GM19395 (cell line): Measurements from ENCODE around the gene MICAL2.
A peak's percentile ranks its signal among the peaks of the same experiment; 100 is the strongest.
"Not testable (repeated sequence)": the region's sequence is repeated elsewhere in the genome, so short reads cannot be mapped to it uniquely, and the experiment has no call there.

Experiments
- ATAC-seq: cut with Tn5 transposase; IDR thresholded peaks from one replicate; pipeline ENCODE4 v1.9.1; 2021; ENCODE audit warnings: mild to moderate bottlenecking, moderate library complexity; ENCODE audit not compliant: unreplicated experiment

The MICAL2 gene

DNA sequence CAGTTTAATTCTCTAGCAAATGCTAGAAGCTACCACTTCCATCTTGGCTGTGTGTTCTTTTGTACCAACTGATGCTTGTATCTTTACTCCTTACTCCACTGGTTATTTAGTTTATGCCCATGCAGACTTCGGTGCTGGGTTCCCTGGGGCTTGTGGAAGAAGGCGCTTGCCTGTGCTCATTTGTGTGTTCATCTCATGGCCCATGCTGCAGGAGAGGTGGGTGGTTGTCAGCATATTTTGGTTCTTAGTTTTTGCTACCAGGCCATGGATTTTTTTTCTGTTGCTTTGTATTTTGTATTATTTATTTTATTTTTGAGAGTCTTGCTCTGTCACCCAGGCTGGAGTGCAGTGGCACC is 22.4 kb downstream of the MICAL2 start:
- no peak for ATAC-seq

DNA sequence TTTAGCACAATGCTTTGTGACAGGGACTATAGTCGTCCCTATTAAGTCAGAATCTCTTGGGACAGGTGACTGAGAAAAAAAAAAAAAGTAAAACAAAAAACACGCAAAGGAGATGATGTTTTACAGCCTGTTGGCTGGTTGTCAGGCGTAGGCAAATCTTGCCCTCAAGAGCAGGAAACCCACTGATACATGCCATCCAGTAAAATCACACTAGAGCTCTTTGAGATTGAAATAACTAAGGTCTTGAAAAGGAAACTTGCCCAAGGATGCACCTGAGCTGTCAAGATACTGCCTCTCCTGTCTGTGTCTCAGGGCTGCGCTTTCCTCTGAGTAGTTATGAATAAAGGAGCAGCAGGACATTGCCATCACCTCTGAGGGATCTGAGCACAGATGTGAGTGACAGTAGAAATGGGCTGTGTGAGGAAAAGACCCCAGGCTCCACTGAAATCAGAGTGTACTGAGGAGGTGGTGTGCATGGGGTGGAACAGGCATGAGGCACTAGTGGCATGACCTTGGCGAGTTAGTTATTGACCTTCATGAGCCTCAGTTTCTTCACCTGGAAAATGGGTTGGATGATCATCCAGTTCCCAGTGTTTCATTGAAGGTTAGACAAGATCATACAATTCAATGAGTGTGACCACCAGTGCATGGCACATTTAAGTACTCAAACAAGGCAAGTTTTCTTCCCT is 23.3 kb downstream of the MICAL2 start:
- no peak for ATAC-seq

DNA sequence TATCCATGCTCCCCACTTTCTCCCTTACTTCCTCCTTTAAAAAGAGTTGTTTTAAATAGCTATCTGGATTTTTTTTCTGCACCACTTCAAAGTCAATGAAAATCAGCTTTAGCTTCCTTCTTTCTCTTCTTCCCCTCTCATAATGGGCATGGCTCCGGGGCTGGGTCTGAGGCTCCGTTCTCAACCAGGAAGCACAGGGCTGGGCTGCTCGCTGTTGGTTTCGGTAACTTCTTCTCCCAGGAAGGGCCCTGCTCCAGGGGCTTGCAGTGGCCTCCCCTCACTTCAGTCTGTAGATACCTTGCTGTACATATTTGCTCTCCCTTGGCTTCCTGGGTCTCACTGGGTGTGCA is 23.8 kb downstream of the MICAL2 start:
- no peak for ATAC-seq

DNA sequence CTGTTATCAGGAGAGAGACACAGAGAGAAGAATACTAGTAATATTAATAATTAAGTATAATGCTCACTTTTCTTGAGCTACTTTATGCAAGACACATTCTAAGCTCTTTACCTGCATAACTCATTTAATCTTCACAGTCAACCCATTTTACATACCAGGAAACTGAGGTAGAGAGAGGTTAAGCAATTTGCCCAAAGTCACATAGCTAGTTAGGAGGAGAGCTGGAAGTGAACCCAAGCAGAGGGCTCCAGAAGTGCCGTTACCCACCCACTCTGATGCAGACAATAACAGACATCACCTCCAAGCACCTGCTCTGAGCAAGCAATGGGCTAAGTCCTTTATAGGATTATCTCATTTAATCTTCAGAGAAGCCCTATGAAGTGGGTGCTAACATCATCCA is 24.8 kb downstream of the MICAL2 start:
- no peak for ATAC-seq

DNA sequence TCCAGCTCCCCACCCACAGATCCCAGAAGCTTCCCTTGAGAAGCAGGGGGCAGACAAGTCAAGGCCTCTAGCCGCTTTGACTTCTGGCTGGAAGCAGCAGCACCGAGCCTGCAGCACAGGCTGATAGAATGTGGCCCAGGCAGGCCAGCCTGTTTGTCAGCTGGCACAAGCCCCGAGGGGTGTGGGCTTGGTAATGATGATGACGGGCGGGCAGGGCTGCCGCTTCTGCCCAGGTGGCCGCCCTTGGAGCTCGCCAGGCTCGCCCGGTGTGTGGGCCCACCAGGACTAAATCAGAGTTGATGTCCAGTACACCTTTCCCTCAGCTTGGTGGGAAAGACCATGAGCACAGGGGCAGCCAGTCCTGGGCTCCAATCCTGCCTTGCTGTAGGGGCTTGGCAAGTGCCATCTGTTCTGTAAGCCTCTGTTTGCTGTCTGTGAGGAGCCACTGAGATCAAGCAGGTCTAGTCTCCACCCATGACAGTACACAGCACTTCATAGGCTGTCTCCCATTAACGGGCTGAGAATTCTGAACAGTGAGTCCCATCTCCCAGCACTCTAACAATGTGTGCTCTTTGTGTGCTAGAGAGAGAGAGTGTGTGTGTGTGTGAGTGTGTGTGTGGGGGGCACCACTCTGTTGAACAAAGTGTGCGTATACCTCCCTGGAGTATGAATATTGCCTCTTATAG is 26.8 kb downstream of the MICAL2 start:
- ATAC-seq: no peak

DNA sequence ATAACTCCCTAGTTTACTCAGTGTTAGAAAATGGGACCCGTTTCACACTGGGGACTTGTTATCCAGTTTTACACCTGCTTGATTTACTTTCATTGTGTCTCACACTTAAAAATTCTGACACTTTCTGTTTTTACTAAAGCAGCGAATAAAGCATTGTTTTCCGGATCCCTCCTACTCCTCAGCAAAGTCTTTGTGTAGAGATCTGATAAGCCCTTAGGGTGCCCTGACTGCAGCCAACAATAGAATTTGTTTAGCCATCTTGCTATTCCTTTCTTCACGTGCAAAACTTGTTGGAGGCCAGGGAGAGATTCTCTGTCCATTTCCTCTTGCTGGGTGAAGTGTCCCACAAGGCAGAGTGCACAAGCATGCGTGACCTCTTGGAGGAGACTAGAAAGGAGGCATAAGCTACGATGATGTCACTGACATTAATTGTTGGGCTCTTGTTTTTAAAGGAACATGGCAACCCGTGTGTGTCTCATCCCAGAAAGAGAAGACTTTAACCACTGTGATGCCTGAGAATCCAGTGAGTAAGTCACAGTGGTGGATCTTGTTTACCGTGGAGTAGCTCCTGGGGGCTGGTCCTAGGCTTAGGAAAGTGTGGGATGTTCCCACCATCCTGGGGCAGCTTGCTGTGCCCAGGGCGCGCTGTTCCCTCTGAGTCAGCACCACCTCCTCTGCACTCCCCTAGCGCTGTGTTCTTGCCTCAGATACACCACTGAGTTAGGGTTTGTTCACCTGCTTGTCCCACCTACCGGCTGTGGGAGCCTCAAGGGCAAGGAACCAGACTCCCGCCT is 27.7 kb downstream of the MICAL2 start:
- no peak for ATAC-seq

DNA sequence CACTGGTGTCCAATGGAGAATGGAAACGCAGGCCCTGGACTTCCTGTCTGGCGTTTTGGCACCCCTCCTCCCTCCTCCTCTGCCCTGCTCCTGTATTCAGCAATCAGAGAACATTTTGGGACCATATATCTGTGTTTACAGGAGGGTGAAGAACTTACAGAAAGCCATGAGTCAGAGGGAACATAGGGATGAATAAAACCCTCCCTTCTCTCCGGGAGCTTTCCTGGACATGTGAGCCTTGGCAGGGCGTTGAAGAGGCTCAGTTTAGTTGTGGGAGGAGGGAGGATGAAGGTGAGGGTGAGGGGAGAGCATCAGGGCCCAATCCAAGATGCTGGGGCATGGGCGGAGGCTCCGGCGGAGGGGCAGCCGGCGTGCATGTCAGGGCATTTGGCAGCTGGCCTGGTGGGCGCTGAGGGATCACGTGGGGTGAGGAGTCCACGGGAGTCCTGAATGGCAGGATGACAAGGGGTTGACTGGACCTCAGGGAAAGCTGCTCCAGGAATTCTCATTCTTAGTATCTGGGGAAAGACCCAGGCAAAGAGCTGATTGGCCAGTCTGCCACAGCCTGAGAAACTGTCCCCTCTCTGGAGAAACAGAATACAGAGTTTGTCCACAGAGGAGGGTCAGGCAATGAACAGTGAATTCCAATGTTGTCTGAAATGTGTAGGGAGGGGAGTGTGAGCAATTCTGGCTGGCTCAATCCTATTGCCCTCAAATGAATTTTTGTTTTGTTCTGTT is 28.9 kb downstream of the MICAL2 start:
- no peak for ATAC-seq

DNA sequence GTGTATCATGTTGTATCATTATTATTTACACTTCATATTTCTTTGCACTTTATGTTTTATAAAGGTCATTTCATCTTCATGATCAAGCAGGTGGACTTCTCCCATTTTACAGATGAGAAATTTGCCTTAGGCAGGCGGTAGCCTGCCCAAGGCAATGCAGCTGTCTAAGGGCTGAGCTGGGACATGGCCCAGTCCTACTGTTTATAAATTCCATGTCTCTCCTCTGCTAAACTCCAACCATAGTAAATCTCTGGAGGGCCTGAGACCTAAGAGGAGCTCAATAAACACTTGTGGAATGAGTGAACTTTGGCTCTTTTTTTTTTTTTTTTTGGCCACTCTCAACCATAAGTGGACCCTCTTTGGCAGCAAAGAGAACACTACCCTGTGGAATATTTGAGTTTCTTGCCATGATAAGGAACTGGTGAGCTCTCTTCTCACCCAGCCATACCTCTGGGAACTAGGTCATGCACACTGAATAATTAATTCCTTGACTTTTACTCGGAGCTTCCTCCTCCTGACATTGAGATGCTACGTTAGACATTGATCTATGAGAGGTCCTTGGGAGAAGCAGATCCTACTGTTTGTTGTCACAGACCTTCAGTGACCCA is 29.9 kb downstream of the MICAL2 start:
- ATAC-seq: no peak

DNA sequence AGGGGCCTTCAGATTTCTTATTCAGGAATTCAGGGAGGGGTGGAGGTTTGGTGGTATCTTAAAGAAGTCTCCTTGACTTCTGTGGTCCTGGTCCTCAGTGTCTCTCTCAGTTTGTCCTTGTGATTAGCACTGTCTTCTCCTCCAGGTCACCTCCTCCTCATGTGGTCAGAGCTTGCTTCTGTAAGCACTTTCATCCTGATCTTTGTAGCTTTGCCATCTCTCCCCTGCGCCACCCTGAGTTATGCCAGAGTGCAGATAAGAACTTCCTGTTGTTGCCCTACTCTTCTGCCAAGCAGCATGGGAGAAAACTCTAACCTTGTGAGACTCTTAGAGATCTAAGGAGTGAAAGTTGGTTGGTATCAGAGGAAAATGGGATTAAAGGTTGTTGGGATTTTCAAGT is 30.9 kb downstream of the MICAL2 start:
- no peak for ATAC-seq

DNA sequence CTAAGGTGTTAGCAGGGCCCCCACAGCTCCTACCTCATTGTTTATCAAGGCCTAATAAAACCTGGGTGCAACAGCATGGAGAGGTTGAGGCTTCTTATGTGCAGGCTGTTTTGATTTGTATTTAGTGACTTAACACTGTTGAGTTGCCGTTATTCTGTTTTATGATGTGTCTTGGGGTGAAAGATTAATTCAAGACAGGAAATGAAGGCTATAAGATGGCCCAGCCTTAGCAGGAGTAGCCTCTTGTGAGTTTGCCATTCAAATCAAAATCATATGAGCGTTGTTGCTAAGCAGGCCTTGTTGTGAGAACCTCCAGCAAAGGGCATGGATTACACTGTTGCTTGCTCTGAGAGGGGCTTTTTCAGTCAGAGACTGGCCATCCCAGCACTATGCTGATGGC is 31.8 kb downstream of the MICAL2 start:
- no peak for ATAC-seq

DNA sequence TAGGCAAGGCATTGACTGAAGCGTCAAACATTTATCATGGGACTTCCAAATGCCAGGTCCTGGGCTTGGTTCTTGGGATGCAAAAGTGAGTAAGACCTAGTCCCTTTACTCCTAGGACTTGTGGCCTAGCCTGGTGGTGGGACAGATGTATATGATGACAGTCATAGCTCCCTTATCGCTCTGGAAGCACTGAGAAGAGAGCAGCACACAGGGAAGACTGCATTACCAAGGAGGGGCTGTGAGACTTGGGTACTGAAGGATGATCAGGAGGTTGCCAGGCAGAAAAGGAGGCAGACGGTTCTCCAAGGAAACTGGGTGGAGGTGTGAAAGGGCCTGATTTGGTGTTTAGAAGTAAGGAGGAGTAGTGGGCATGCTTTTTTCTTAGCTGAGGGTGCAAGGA is 32.5 kb downstream of the MICAL2 start:
- no peak for ATAC-seq

DNA sequence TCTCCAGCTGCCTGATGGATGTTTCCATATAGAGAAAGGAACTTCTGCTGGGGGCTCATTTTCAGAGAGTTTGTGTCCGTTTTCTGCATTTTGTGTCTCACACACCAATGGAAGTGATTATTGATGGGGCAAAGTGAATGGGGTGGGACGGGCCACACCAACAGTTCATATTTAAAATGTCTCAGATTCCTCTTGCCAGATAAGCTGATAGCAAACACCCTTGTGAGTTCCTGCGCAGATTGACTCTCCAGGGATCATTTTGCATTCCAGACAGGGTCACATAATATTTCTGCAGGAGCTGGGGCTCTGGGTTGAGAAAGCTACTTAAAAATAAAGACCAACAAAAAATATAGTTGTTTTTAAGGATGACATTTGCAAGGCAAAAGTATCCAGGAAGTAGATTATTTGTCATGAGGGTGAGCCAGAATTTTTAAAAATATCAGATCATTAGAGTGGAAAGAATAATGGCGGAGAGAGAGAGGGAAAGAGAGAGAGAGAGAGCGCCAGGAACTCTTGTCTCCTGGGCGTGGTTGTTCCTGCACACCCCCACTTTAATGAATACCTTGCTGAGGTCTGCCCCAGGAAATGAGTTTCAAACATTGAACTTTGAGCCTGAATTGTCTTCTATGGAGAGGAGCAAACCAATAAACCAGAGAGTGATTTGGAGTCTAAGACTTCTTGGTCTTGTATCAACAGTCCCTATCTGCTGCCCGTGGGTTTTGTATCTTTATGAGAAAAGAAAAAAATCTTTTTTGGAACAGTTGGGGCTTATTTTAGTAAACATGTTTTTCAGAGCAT is 33.3 kb downstream of the MICAL2 start:
- ATAC-seq: no peak

DNA sequence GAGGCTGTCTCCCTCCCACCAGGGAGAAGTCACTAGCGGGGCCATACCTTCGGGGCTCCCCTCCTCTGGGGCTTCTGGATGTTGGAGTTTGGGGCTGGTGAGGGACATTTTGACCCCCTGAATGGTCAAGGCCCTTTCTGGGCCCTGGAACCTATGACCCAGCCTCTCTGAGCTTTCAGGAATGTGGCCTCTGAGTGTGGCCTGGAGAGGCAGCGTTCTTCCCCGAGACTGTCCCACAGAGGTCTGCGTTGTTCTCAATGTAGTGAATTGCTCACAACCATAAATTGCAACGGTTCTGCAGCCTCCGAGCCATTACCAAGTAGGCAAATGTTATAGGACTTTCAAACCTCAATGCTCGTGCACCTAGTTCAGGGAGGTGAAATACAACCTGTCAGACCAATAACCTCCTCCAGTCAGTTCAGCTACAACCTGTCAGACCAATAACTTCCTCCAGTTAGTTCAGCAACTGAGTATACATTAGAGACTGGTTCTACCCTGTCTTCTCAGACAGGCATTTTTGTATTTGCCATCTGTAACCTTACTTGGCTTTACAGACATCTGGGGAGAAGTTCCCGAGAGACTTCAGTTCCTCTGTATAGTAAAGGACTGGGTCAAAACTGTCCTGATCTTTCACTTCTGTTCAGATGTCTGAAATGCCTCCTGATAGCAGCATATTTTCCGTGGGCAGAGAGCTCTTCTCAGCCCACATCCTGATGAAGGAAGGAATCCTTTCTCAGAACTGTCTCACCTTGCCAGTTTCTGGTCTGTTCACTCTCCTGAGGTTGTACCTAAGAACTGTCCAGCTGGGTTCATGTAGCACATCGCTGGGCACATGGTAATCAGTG is 34.2 kb downstream of the MICAL2 start:
- peak; percentile 56 for ATAC-seq

DNA sequence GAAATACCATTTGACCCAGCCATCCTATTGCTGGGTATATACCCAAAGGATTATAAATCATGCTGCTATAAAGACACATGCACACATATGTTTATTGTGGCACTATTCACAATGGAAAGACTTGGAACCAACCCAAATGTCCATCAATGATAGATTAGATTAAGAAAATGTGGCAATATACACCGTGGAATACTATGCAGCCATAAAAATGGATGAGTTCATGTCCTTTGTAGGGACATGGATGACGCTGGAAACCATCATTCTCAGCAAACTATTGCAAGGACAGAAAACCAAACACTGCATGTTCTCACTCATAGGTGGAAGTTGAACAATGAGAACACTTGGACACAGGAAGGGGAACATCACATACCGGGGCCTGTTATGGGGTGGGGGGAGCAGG is 36.3 kb downstream of the MICAL2 start:
- ATAC-seq: not testable (repeated sequence)

DNA sequence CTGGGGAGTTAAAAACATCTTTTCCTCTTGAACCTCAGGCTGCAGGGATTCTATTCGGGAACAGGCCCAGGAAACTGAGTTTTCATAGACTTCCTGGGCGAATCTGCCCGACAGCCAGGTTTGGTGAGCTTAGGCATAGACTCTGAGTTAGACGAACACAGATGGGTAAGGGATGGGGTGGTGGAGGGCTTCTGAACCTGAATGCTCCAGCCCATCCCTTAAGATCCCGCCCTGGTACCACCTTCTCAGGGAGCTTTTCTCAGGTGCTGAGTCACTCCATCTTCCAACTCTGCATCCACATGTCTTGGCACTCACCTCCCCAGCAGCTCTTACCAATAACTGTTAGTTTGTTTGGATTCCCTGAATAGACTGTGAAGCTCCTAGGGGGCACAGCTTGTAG is 37.4 kb downstream of the MICAL2 start:
- ATAC-seq: no peak

DNA sequence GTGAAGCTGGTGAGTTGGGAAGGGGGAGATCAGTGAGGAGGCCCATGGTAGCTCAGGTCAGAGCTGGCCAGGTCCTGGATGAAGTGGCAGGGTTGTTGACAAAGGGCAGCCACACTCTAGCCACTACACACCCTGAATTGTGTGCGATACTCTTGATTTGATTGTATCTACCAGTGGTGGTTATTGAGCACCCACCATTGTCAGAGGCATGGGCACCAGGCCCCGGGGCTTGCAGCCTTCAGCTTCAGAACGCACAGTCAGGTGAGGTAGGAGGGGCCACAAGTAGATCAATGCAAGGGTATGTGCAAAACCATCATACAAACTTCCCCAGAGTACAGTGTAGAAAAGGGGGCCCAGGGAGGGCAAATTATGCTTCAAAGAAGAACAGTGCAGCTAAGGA is 38.1 kb downstream of the MICAL2 start:
- ATAC-seq: no peak

DNA sequence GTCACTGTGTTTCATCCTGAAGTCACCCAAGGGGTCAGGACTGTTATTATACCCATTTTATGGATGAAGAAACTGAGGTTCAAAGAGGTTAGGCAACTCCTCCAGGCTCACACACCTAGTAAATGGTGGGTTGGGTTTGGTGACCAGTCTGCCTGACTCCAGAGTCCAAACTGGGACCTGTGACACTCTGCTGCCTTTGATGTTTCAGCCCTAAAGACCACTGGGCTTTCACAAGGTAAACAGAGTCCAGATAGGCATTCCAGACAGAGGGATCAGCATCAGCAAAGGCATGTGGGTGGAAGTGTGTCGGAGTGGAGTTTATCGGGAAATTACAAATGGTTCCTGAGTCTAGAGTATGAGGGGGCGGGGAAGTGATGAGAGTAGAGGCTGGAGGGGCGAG is 38.5 kb downstream of the MICAL2 start:
- ATAC-seq: no peak

DNA sequence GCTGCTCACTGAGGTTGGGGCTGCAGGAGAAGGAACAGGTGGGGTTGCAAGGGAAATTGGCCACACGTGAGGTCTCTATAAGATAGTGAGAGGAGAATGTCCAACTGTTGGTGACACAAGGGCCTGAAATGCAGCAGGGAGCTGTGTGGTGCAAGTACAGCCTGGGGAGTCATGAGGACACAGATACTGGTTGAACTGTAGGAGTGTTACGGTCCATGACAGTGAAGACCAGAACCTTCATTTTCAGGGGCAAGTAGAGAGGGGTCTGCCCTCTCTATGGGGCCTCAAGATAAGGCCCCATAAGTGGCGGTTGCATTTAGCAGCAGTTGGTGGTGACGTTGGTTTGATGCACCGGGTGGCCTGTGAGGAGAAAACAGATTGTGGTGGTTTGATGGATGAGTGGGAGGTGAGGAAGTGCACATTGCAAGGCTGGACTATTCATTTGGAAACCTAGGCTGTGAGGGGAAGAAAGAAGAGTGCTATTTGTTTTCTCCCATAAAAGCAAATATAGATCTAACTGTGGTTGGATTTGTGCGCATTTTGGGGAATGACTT is 39.4 kb downstream of the MICAL2 start:
- ATAC-seq: peak; percentile 64

DNA sequence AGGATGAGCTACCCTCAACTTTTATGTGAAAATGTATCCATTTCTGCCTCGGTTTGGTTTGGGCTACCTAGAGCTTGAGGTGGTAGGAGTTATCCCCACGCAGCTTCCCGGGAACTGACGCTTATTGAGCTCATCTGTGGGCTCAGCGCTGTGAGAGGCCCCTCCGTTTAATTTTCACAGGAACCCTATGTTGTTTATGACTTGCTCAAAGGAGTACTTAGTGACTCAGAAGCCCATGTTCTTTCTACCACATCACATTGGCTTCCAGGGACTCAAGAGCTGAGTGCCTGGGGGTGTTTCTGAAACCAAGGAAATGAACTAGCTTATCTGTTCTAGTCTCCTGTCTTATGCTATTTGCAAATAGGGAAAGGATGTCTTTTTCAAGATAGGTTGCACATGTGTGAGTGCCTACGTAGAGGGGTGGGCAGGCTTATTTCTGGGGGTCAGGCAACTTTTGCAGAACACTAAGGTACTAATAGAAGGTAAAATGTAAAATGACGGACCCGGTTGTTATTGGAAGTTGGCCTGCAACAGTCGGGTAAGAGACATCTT is 40.5 kb downstream of the MICAL2 start:
- no peak for ATAC-seq
